Stomach (tissue), 4 donors: ENCODE data around the gene AUNIP.

ENCODE experiments used
- EP300 ChIP-seq: sonication (generic); formaldehyde crosslinking; IDR thresholded peaks from one replicate; pipeline ENCODE4 v1.6.1; 2017; ENCODE audit warnings: antibody characterized with exemption
- POLR2A ChIP-seq, 4 donors: fragments of 450-650 bp; IDR thresholded peaks; one replicate each; pipeline ENCODE4 v1.6.1; 2016; ENCODE audit warnings: antibody characterized with exemption in 4 of 4, control low read depth in 2 of 4, mild to moderate bottlenecking in 1 of 4, moderate library complexity in 1 of 4
- POLR2AphosphoS5 ChIP-seq, 3 donors: sonication (generic); formaldehyde crosslinking; IDR thresholded peaks; one replicate each; pipeline ENCODE4 v1.6.1; 2016; ENCODE audit warnings: antibody characterized with exemption in 3 of 3
- TF ChIP-seq, protein P1 (sequence below), 7 experiments: fragments of 450-650 bp in 4 of 7; fragments of 200-600 bp in 3 of 7; sonication (generic) in 3 of 7; IDR thresholded peaks; one replicate each; pipeline ENCODE4 v1.5.1; 2016 to 2019; ENCODE audit warnings: antibody characterized with exemption in 7 of 7, control low read depth in 2 of 7, mild to moderate bottlenecking in 1 of 7

DNA sequence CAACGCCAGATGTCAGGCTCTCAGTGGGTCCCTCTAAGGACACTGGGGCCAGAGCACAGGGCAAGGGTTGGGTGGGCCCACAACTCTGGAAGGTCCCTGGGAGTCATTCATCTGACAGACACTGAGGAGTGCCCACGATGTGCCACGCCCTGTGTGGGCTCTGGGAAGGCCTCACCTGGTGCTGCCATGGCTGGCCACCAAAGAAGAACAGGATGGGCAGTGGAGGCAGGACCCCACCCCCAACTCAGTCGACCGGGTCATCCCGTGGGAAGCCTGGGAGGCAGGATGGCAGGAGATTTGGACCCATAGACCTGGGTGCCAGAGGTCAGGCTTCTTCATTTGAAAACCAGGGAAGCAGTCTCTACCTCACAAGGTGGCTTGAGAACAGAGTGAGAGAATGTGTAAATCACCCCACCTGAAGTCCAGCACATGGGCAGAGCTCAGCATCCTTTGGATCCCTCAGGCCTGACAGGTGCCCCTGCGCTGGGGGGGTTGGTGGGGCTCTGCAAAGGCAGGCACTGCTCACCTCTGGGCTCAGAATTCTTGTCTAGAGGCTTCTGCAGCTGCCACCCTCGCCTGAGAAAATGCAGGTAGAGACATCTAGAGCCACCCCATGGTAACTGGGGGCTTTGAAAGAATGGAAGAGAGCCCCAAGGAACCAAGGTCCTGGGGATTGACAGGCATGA is 60.4 kb downstream of the AUNIP start:
- TF ChIP-seq, protein P1, sequence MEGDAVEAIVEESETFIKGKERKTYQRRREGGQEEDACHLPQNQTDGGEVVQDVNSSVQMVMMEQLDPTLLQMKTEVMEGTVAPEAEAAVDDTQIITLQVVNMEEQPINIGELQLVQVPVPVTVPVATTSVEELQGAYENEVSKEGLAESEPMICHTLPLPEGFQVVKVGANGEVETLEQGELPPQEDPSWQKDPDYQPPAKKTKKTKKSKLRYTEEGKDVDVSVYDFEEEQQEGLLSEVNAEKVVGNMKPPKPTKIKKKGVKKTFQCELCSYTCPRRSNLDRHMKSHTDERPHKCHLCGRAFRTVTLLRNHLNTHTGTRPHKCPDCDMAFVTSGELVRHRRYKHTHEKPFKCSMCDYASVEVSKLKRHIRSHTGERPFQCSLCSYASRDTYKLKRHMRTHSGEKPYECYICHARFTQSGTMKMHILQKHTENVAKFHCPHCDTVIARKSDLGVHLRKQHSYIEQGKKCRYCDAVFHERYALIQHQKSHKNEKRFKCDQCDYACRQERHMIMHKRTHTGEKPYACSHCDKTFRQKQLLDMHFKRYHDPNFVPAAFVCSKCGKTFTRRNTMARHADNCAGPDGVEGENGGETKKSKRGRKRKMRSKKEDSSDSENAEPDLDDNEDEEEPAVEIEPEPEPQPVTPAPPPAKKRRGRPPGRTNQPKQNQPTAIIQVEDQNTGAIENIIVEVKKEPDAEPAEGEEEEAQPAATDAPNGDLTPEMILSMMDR (IDR thresholded peaks at IDR 0.05): no peak
- TF ChIP-seq POLR2A (IDR thresholded peaks at IDR 0.05): no peak
- no peak for TF ChIP-seq POLR2AphosphoS5 (IDR thresholded peaks at IDR 0.05)
- no peak for TF ChIP-seq EP300
